ENCODE measurements around the gene ISL2.

ISL2 gene

GRCh38 chr15:76381366-76381765 lies 44.8 kb downstream of the ISL2 start:
- H3K4me3 ChIP-seq (ENCODE audit: low read depth, low read length) = no peak overlapping the region
- DNase-seq (ENCODE audit: low read depth) = no peak
- TF ChIP-seq POLR2A (IDR thresholded peaks at IDR 0.05; ENCODE audit: extremely low read depth, insufficient read length) = no peak
- TF ChIP-seq CTCF (IDR thresholded peaks at IDR 0.05; ENCODE audit: low read depth, low read length) = no peak
- no peak for TF ChIP-seq MYC (IDR thresholded peaks at IDR 0.05; ENCODE audit: low read depth, low read length)
- no peak for TF ChIP-seq MAX (IDR thresholded peaks at IDR 0.05; ENCODE audit: low read depth, low read length)

GRCh38 chr15:76382987-76383728 lies 46.6 kb downstream of the ISL2 start:
- no peak overlapping the region for H3K4me3 ChIP-seq (ENCODE audit: low read depth, low read length)
- DNase-seq (ENCODE audit: low read depth) = no peak
- TF ChIP-seq MYC (IDR thresholded peaks at IDR 0.05; ENCODE audit: low read depth, low read length) = no peak
- TF ChIP-seq MAX (IDR thresholded peaks at IDR 0.05; ENCODE audit: low read depth, low read length) = no peak
- no peak for TF ChIP-seq CTCF (IDR thresholded peaks at IDR 0.05; ENCODE audit: low read depth, low read length)
- TF ChIP-seq POLR2A (IDR thresholded peaks at IDR 0.05; ENCODE audit: extremely low read depth, insufficient read length) = no peak

- TF ChIP-seq MAX (IDR thresholded peaks at IDR 0.05; ENCODE audit: low read depth, low read length) = no peak
- no peak for TF ChIP-seq CTCF (IDR thresholded peaks at IDR 0.05; ENCODE audit: low read depth, low read length)
- no peak for TF ChIP-seq MYC (IDR thresholded peaks at IDR 0.05; ENCODE audit: low read depth, low read length)
- TF ChIP-seq POLR2A (IDR thresholded peaks at IDR 0.05; ENCODE audit: extremely low read depth, insufficient read length) = no peak
- no peak overlapping the region for H3K4me3 ChIP-seq (ENCODE audit: low read depth, low read length)
- DNase-seq (ENCODE audit: low read depth) = no peak
Observed at GRCh38 chr15:76384409-76384808, 47.8 kb downstream of the ISL2 start.

- DNase-seq (ENCODE audit: low read depth) = no peak
- TF ChIP-seq MAX (IDR thresholded peaks at IDR 0.05; ENCODE audit: low read depth, low read length) = no peak
- no peak for TF ChIP-seq POLR2A (IDR thresholded peaks at IDR 0.05; ENCODE audit: extremely low read depth, insufficient read length)
- no peak for TF ChIP-seq MYC (IDR thresholded peaks at IDR 0.05; ENCODE audit: low read depth, low read length)
- no peak for TF ChIP-seq CTCF (IDR thresholded peaks at IDR 0.05; ENCODE audit: low read depth, low read length)
- no peak overlapping the region for H3K4me3 ChIP-seq (ENCODE audit: low read depth, low read length)
Observed at GRCh38 chr15:76386178-76386577, 49.6 kb downstream of the ISL2 start.

GRCh38 chr15:76386926-76387325 lies 50.4 kb downstream of the ISL2 start:
- H3K4me3 ChIP-seq (ENCODE audit: low read depth, low read length) = no peak overlapping the region
- no peak for DNase-seq (ENCODE audit: low read depth)
- TF ChIP-seq POLR2A (IDR thresholded peaks at IDR 0.05; ENCODE audit: extremely low read depth, insufficient read length) = no peak
- TF ChIP-seq MAX (IDR thresholded peaks at IDR 0.05; ENCODE audit: low read depth, low read length) = no peak
- TF ChIP-seq CTCF (IDR thresholded peaks at IDR 0.05; ENCODE audit: low read depth, low read length) = no peak
- TF ChIP-seq MYC (IDR thresholded peaks at IDR 0.05; ENCODE audit: low read depth, low read length) = no peak

Measured in NB4 (cell line).